Neutrophil (primary cell): ENCODE results near the gene APCDD1L.
A peak's percentile ranks its signal among the peaks of the same experiment; 100 is the strongest.
"Not testable (repeated sequence)": the region's sequence is repeated elsewhere in the genome, so short reads cannot be mapped to it uniquely, and the experiment has no call there.

Experiments
- H3K27ac ChIP-seq: fragments of 200-600 bp; sonication (generic); 2 replicates; pipeline ENCODE4 v1.5.1; 2016; ENCODE audit warnings: mild to moderate bottlenecking, moderate library complexity
- H3K27me3 ChIP-seq: fragments of 200-600 bp; sonication (generic); 2 replicates; pipeline ENCODE4 v1.6.0; 2016; ENCODE audit warnings: mild to moderate bottlenecking
- H3K36me3 ChIP-seq: fragments of 200-600 bp; sonication (generic); 2 replicates; pipeline ENCODE4 v1.5.1; 2017
- H3K4me1 ChIP-seq, 2 experiments: fragments of 200-600 bp in 1 of 2; sonication (generic) in 1 of 2; 1 replicate in 1 of 2; 2 replicates in 1 of 2; pipeline versions ENCODE4 v1.5.1 to v1.6.1; 2013 to 2016; ENCODE audit warnings: low read depth in 1 of 2, low read length in 1 of 2, mild to moderate bottlenecking in 1 of 2, moderate library complexity in 1 of 2; ENCODE audit not compliant: control insufficient read depth in 1 of 2, insufficient read depth in 1 of 2
- H3K4me3 ChIP-seq, 2 experiments: fragments of 200-600 bp in 1 of 2; sonication (generic) in 1 of 2; 1 replicate in 1 of 2; 2 replicates in 1 of 2; pipeline ENCODE4 v1.5.1; 2013 to 2016; ENCODE audit warnings: low read depth in 1 of 2, low read length in 1 of 2, mild to moderate bottlenecking in 1 of 2, moderate library complexity in 1 of 2
- H3K9me3 ChIP-seq: fragments of 200-600 bp; sonication (generic); 2 replicates; pipeline ENCODE4 v1.5.1; 2016
- CTCF ChIP-seq: fragments of 200-600 bp; sonication (generic); IDR thresholded peaks from 2 replicates; pipeline ENCODE4 v1.5.1; 2016; ENCODE audit warnings: antibody characterized with exemption

Gene APCDD1L

DNA sequence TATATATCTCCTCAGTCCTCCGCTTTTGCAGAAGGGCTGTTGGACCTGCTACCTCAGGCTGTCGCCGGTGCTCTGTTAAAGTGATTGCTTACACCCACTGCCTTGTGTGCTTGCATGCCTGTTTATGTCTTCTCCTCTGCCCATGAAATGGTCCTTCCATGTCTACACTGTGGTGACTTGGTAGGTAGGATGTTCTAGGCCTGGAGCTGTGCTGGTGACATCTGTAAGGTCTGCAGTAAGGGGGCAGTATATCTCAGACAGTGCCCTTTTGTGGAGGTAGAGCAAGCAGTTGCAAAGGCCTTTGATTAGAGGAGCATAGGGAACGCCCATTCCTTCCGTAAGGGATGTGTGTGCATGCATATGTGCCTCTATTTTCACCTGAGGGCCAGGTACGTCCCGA, 85.9 kb downstream of the APCDD1L start:
- TF ChIP-seq CTCF = no peak
- Histone ChIP-seq H3K27me3 (no peaks in the 10 kb centered on the region), H3K27ac (no peak overlapping the region), H3K9me3 (no peaks in the 10 kb centered on the region), H3K4me1 (no peaks in the 10 kb centered on the region), H3K36me3 (peaks cover 23% of the 10 kb centered on the region), H3K4me3 (no peak overlapping the region)

DNA sequence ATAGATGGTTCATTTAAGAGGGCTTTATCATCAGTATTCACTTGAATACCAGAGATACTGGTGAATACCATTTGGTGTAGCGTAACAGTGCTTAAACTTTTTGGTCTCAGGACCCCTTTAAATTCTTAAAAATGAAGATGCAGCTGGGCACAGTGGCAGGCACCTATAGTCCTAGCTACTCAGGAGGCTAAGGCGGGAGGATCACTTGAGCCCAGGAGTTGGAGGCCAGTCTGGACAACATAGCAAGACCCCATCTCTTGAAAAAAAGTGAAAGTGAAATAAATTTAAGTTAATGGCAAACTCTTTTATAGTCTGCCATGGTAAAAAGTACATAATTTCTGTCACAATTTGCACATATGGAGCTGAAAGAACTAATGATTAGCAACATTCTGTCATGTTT, 86.8 kb downstream of the APCDD1L start:
- no peak for TF ChIP-seq CTCF
- Histone ChIP-seq H3K4me1 (no peaks in the 10 kb centered on the region), H3K27me3 (no peaks in the 10 kb centered on the region), H3K27ac (no peak overlapping the region), H3K9me3 (no peaks in the 10 kb centered on the region), H3K36me3 (peaks cover 27% of the 10 kb centered on the region), H3K4me3 (no peak overlapping the region)

GRCh38 chr20:58427571-58427970, 87.6 kb downstream of the APCDD1L start:
- H3K27ac ChIP-seq, H3K9me3 ChIP-seq, H3K4me3 ChIP-seq, H3K27me3 ChIP-seq, H3K4me1 ChIP-seq: not testable (repeated sequence)
- peaks cover 32% of the 10 kb centered on the region for H3K36me3 ChIP-seq

GRCh38 chr20:58424218-58424969, 90.8 kb downstream of the APCDD1L start:
- Histone ChIP-seq H3K27ac (no peak overlapping the region), H3K27me3 (no peaks in the 10 kb centered on the region), H3K4me1 (no peaks in the 10 kb centered on the region), H3K9me3 (no peaks in the 10 kb centered on the region), H3K4me3 (no peak overlapping the region), H3K36me3 (peaks cover 46% of the 10 kb centered on the region)
- TF ChIP-seq CTCF = no peak

DNA sequence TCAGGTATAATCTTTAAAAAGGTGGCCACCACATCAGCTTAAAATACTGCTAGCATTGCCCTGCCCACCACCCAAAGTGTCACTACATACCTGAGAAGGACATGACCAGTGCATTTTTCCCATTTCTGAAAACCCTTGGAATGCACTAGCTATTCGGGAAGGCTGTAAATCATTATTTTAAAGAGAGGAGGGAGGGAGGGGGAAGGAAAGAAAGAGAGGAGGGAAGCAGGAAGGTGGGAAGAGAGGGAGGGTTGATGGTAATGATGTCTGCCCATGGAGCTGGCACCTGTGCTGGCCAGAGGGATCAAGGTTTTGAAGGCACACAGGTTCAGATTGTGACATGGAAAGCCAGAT, 93.7 kb downstream of the APCDD1L start:
- Histone ChIP-seq H3K4me3 (no peak overlapping the region), H3K36me3 (peaks cover 36% of the 10 kb centered on the region)
- TF ChIP-seq CTCF = no peak

GRCh38 chr20:58420798-58421496, 94.3 kb downstream of the APCDD1L start:
- peak overlapping the region; percentile 3 for H3K27ac ChIP-seq
- peaks cover 18 to 19% of the 10 kb centered on the region in 2 experiments for H3K4me1 ChIP-seq
- no peaks in the 10 kb centered on the region for H3K9me3 ChIP-seq
- no peaks in the 10 kb centered on the region for H3K27me3 ChIP-seq
- H3K4me3 ChIP-seq = no peak overlapping the region
- H3K36me3 ChIP-seq = peaks cover 32% of the 10 kb centered on the region
- TF ChIP-seq CTCF = no peak

More for the DNA sequence above, 93.7 kb downstream of the APCDD1L start:
- no peaks in the 10 kb centered on the region for H3K27me3 ChIP-seq
- peaks cover 12 to 13% of the 10 kb centered on the region in 2 experiments for H3K4me1 ChIP-seq
- no peak overlapping the region for H3K27ac ChIP-seq
- H3K9me3 ChIP-seq = no peaks in the 10 kb centered on the region
